ENCODE data around the gene HGFAC.
A peak's percentile ranks its signal among the peaks of the same experiment; 100 is the strongest.

Gene HGFAC

GRCh38 chr4:3442959-3443749, 1.4 kb downstream of the HGFAC start:
- peak; percentile 98 for TF ChIP-seq CTCF (IDR thresholded peaks at IDR 0.05; ENCODE audit: low read depth, low read length, missing control alignments)
- no peak for DNase-seq (ENCODE audit: low read depth)
- H3K4me3 ChIP-seq (ENCODE audit: low read depth, low read length): no peak overlapping the region

GRCh38 chr4:3443750-3444309, 2.1 kb downstream of the HGFAC start:
- DNase-seq (ENCODE audit: low read depth): no peak
- H3K4me3 ChIP-seq (ENCODE audit: low read depth, low read length): no peak overlapping the region
- no peak for TF ChIP-seq CTCF (IDR thresholded peaks at IDR 0.05; ENCODE audit: low read depth, low read length, missing control alignments)

GRCh38 chr4:3444351-3445110, 2.8 kb downstream of the HGFAC start:
- no peak for TF ChIP-seq CTCF (IDR thresholded peaks at IDR 0.05; ENCODE audit: low read depth, low read length, missing control alignments)
- DNase-seq (ENCODE audit: low read depth): no peak
- no peak overlapping the region for H3K4me3 ChIP-seq (ENCODE audit: low read depth, low read length)

- H3K4me3 ChIP-seq (ENCODE audit: low read depth, low read length): no peak overlapping the region
- TF ChIP-seq CTCF (IDR thresholded peaks at IDR 0.05; ENCODE audit: low read depth, low read length, missing control alignments): no peak
- DNase-seq (ENCODE audit: low read depth): no peak
These were observed 3.5 kb downstream of the HGFAC start for GRCh38 chr4:3445111-3445820.

- no peak for TF ChIP-seq CTCF (IDR thresholded peaks at IDR 0.05; ENCODE audit: low read depth, low read length, missing control alignments)
- DNase-seq (ENCODE audit: low read depth): no peak
- no peak overlapping the region for H3K4me3 ChIP-seq (ENCODE audit: low read depth, low read length)
These were observed 4.2 kb downstream of the HGFAC start for GRCh38 chr4:3445829-3446545.

- no peak for DNase-seq (ENCODE audit: low read depth)
- no peak for TF ChIP-seq CTCF (IDR thresholded peaks at IDR 0.05; ENCODE audit: low read depth, low read length, missing control alignments)
- H3K4me3 ChIP-seq (ENCODE audit: low read depth, low read length): no peak overlapping the region
These were observed 5.0 kb downstream of the HGFAC start for GRCh38 chr4:3446631-3447320.
